Panc1 (cell line): ENCODE results near the gene FBXW11. TPM values are rescaled to one million over a fixed set of nuclear protein-coding genes. Genes with fewer than 3 reads are reported as not detected.

Experiments used
- ATAC-seq: fragments of 200-7000 bp; cut with Tn5 transposase; 2 replicates; pipeline ENCODE4 v1.9.1; 2020; ENCODE audit warnings: mild to moderate bottlenecking, moderate library complexity
- BruUV-seq: library from RNA; stranded (reverse); fragments of 400-500 nt; replicated peaks from 2 replicates; lab custom pipeline; 2021; lab: Mats Ljungman, UMichigan
- CTCF ChIA-PET: fragments of 300-600 bp; sonication (Branson Sonifier 250); formaldehyde crosslinking; loops from one replicate; lab custom pipeline; 2022; ENCODE audit warnings: antibody characterized with exemption; lab: Charles Lee
- POLR2A ChIA-PET: fragments of 300-600 bp; sonication (Branson Sonifier 250); formaldehyde crosslinking; loops from one replicate; lab custom pipeline; 2022; ENCODE audit warnings: antibody characterized with exemption; lab: Charles Lee
- DNase-seq: peaks from one replicate; pipeline ENCODE4 v3.0.0-alpha.2; 2010; ENCODE audit warnings: low read depth, low spot score
- H3K27ac ChIP-seq: 2 replicates; pipeline ENCODE4 v1.5.1; 2011; ENCODE audit warnings: mild to moderate bottlenecking, low read length, inconsistent platforms
- H3K27me3 ChIP-seq: fragments of 200-500 bp; sonication (Bioruptor generic); 2 replicates; pipeline ENCODE4 v1.6.0; 2014; ENCODE audit warnings: low read length, inconsistent platforms; ENCODE audit not compliant: control insufficient read depth, insufficient read depth
- H3K36me3 ChIP-seq: fragments of 200-500 bp; sonication (Bioruptor generic); 2 replicates; pipeline ENCODE4 v1.5.1; 2014; ENCODE audit warnings: inconsistent platforms, mild to moderate bottlenecking, low read length, moderate library complexity; ENCODE audit not compliant: control insufficient read depth, insufficient read depth
- H3K4me1 ChIP-seq: 2 replicates; pipeline ENCODE4 v1.5.1; 2011; ENCODE audit warnings: inconsistent platforms, mild to moderate bottlenecking, low read length, moderate library complexity; ENCODE audit not compliant: control insufficient read depth, insufficient read depth
- H3K4me3 ChIP-seq, 2 experiments: 2 replicates each; pipeline ENCODE4 v1.5.1; 2011 to 2012; ENCODE audit warnings: low read depth in 2 of 2, low read length in 2 of 2, mild to moderate bottlenecking in 2 of 2, inconsistent platforms in 1 of 2, moderate library complexity in 1 of 2
- H3K9me3 ChIP-seq: fragments of 200-500 bp; sonication (Bioruptor generic); 2 replicates; pipeline ENCODE4 v1.5.1; 2014; ENCODE audit warnings: low read depth, mild to moderate bottlenecking, inconsistent platforms, low read length, moderate library complexity; ENCODE audit not compliant: control insufficient read depth, insufficient read depth
- POLR2AphosphoS5 ChIP-seq: IDR thresholded peaks from 2 replicates; pipeline ENCODE4 v1.6.1; 2012; ENCODE audit warnings: mild to moderate bottlenecking, low read depth, low read length, moderate library complexity
- SIN3A ChIP-seq: IDR thresholded peaks from 2 replicates; pipeline ENCODE4 v1.6.1; 2012; ENCODE audit warnings: low read depth, mild to moderate bottlenecking, low read length, moderate library complexity, borderline replicate concordance; ENCODE audit not compliant: insufficient read depth
- TCF7L2 ChIP-seq: IDR thresholded peaks from 2 replicates; pipeline ENCODE4 v1.6.1; 2011; ENCODE audit warnings: mild to moderate bottlenecking, low read depth, low read length, inconsistent platforms
- in situ Hi-C: cut with HindIII; loops from 2 replicates; pipeline ENCODE4 v1.10.0; 2016; ENCODE audit warnings: low sequenced_read_pairs, low pct_unique_long_range_greater_than_20kb
- intact Hi-C: fragments of 100-400 bp; cut with micrococcal nuclease; formaldehyde crosslinking; loops from one replicate; pipeline ENCODE4 v1.10.0; 2022; ENCODE audit not compliant: unreplicated experiment
- total RNA-seq: library from RNA; stranded (reverse); gene quantifications from one replicate; pipeline ENCODE4 v1.2.1, GENCODE V29; 2021; ENCODE audit not compliant: unreplicated experiment
- TF ChIP-seq, protein P1 (sequence below): fragments of 450-650 bp; IDR thresholded peaks from 2 replicates; pipeline ENCODE4 v1.5.1; 2017; ENCODE audit warnings: mild to moderate bottlenecking
- TF ChIP-seq, protein P2 (sequence below), 2 experiments: IDR thresholded peaks; 2 replicates each; pipeline ENCODE4 v1.6.1; 2011 to 2012; ENCODE audit warnings: low read depth in 2 of 2, control low read depth in 1 of 2, low read length in 1 of 2, mild to moderate bottlenecking in 1 of 2, moderate library complexity in 1 of 2; ENCODE audit not compliant: insufficient read depth in 1 of 2

Gene FBXW11
- total RNA-seq, 1 experiment from 2014 or later: 111 TPM

DNA sequence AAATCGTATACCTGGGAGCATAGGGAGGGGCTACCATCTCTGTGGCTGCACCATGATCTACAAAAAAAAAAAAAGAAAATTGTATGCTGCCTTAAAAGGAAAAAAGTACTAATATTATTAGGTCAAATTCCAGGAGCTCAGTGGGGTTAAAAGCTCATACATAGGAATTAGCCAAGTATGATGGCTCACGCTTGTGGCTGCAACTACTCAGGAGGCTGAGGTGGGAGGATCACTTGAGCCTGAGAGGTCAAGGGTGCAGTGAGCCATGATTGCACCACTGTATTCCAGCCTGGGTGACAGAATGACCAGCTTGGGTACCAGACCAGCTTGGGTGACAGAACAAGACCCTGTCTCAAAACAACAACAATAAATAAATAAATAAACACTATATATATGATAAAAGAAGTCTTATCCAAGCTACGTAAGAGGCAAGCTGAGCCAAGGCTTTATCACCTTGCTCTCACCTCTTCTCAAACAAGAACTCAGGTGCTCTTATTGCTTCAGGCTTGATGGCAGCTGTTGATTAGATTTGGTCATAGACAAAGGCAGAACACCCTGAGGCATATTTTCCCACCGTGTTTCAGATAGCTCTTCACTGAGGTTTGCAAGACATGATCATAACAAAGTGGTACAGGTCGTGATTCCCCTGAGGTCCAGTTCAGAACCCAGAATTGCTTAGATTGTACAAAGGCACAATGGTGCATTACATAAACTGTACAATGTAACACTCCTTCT is 3.3 kb upstream of the FBXW11 start:
- in situ Hi-C loops: no loop called here
- TF ChIP-seq, protein P1, sequence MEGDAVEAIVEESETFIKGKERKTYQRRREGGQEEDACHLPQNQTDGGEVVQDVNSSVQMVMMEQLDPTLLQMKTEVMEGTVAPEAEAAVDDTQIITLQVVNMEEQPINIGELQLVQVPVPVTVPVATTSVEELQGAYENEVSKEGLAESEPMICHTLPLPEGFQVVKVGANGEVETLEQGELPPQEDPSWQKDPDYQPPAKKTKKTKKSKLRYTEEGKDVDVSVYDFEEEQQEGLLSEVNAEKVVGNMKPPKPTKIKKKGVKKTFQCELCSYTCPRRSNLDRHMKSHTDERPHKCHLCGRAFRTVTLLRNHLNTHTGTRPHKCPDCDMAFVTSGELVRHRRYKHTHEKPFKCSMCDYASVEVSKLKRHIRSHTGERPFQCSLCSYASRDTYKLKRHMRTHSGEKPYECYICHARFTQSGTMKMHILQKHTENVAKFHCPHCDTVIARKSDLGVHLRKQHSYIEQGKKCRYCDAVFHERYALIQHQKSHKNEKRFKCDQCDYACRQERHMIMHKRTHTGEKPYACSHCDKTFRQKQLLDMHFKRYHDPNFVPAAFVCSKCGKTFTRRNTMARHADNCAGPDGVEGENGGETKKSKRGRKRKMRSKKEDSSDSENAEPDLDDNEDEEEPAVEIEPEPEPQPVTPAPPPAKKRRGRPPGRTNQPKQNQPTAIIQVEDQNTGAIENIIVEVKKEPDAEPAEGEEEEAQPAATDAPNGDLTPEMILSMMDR: no peak
- TF ChIP-seq POLR2AphosphoS5 (no peak), SIN3A (no peak), TCF7L2 (no peak)
- TF ChIP-seq, protein P2, sequence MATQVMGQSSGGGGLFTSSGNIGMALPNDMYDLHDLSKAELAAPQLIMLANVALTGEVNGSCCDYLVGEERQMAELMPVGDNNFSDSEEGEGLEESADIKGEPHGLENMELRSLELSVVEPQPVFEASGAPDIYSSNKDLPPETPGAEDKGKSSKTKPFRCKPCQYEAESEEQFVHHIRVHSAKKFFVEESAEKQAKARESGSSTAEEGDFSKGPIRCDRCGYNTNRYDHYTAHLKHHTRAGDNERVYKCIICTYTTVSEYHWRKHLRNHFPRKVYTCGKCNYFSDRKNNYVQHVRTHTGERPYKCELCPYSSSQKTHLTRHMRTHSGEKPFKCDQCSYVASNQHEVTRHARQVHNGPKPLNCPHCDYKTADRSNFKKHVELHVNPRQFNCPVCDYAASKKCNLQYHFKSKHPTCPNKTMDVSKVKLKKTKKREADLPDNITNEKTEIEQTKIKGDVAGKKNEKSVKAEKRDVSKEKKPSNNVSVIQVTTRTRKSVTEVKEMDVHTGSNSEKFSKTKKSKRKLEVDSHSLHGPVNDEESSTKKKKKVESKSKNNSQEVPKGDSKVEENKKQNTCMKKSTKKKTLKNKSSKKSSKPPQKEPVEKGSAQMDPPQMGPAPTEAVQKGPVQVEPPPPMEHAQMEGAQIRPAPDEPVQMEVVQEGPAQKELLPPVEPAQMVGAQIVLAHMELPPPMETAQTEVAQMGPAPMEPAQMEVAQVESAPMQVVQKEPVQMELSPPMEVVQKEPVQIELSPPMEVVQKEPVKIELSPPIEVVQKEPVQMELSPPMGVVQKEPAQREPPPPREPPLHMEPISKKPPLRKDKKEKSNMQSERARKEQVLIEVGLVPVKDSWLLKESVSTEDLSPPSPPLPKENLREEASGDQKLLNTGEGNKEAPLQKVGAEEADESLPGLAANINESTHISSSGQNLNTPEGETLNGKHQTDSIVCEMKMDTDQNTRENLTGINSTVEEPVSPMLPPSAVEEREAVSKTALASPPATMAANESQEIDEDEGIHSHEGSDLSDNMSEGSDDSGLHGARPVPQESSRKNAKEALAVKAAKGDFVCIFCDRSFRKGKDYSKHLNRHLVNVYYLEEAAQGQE (IDR thresholded peaks at IDR 0.05; ENCODE audit: insufficient read depth in 1 of 2, low read depth in 2 of 2, low read length in 1 of 2): no peak
- no TSS peak for BruUV-seq
- DNase-seq (no peak), ATAC-seq (no peak)
- ChIA-PET CTCF (interaction anchor here (0.6 to 1.1 kb wide), 2 partner anchors 50 to 190 kb away, joined by 5 to 7 read pairs; no protein-coding TSS in a partner anchor), POLR2A (interaction anchor here (0.6 kb wide), 1 partner anchor 90 kb away, joined by 3 read pairs; no protein-coding TSS in a partner anchor)
- Histone ChIP-seq H3K27ac (peak overlapping the region; percentile 60; the same call in 1 of the 2 replicates), H3K9me3 (no peaks in the 10 kb centered on the region), H3K27me3 (no peaks in the 10 kb centered on the region), H3K36me3 (peaks cover 14% of the 10 kb centered on the region), H3K4me3 (no peak overlapping the region), H3K4me1 (peaks cover 31% of the 10 kb centered on the region)
- intact Hi-C loops: loop anchor here (5.0 kb wide), 1 partner anchor 82 kb away; no protein-coding TSS in a partner anchor

DNA sequence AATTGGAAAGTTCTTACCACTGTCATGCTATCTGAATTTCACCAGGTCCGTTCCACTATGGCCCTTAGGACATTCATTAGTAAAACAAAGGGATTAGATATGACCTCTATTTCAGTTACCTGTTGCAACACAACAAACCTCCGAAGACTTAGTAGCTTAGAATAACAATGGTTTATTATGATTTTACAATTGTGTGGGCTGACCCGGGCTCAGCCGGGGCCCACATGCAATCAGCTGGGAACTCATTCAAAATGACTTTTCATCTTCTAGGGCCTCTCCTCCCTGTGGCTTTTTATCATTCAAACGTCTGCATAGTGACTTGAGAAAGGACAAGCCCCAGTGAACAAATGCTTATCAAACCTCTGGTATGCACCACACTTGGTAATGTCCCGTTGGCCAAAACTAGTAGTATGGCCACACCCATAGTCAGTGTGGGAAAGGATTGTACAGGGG is 2.3 kb upstream of the FBXW11 start:
- POLR2A ChIA-PET: no interaction called here
- H3K27me3 ChIP-seq: no peaks in the 10 kb centered on the region
- intact Hi-C loops: loop anchor here (5.0 kb wide), 1 partner anchor 81 kb away; no protein-coding TSS in a partner anchor
- H3K27ac ChIP-seq: peak overlapping the region; percentile 99
- no TSS peak for BruUV-seq
- no peaks in the 10 kb centered on the region for H3K9me3 ChIP-seq
- CTCF ChIA-PET: no interaction called here
- ATAC-seq: no peak
- in situ Hi-C loops: no loop called here
- 0 out of 2 replicates have a peak, but pooled peaks have one; percentile 22 for TF ChIP-seq TCF7L2
- TF ChIP-seq POLR2AphosphoS5: no peak
- no peak overlapping the region for H3K4me3 ChIP-seq
- H3K36me3 ChIP-seq: peaks cover 14% of the 10 kb centered on the region
- H3K4me1 ChIP-seq: peaks cover 35% of the 10 kb centered on the region
- DNase-seq: no peak
